ENCODE measurements around the gene LDLRAD4.

- TF ChIP-seq GATA2 (IDR thresholded peaks at IDR 0.05; ENCODE audit: low read depth, low read length) (no peak), GATA3 (IDR thresholded peaks at IDR 0.05; ENCODE audit: low read depth, low read length) (no peak)
Observed at GRCh38 chr18:13646633-13647032, 428.1 kb downstream of the LDLRAD4 start.
